Smooth muscle cell of the brain vasculature (primary cell): ENCODE data around the gene NFIA.

Experiments used
- DNase-seq: peaks from one replicate; pipeline ENCODE4 v3.0.0-alpha.2; 2012; ENCODE audit warnings: low read depth, low spot score

NFIA gene

GRCh38 chr1:61182049-61182448, 99.7 kb downstream of the NFIA start:
- DNase-seq, result peak; percentile 74

GRCh38 chr1:61182480-61182879, 100.1 kb downstream of the NFIA start:
- DNase-seq, result no peak

GRCh38 chr1:61183471-61184039, 101.2 kb downstream of the NFIA start:
- peak; percentile 46 for DNase-seq

- DNase-seq, result peak; percentile 88
Measured at GRCh38 chr1:61184040-61184713, 101.8 kb downstream of the NFIA start.

GRCh38 chr1:61184714-61185106, 102.3 kb downstream of the NFIA start:
- no peak for DNase-seq

- DNase-seq, result no peak
Measured at GRCh38 chr1:61186753-61187152, 104.4 kb downstream of the NFIA start.

DNA sequence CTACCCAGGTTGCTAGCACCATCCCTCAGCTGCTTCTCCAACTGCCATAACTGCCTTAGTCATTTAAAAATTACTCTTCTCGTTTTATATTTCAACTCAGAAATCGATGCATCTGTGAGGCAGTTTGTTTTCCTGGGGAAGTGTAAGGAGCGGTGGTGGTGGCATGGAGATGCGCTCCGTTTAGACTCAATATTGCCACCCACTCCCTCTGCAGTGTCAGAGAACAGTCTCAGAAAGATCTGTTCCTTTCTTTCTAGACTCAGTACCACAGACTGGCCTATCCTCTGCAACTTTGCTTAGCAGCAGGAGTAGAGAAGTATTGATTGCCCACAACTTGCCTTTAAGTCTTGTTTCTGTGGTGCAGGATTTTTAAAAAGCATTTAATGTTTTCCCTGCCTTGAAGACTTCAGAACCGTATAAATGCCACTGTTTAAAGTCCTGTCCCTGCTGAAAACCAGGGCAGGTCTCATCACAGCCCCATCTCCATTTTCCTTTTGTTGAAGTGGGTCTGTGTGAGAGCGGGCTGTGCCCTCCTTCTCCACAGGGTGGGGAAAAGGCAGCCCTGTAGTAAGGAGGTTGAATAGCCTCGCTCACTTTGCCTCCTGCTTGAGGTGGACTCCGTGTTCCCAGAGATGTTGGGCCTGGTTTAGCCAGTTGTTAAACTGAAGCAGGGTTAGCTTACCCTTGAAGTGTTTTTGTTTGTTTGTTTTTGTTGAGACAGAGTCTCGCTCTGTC, 105.2 kb downstream of the NFIA start:
- no peak for DNase-seq

DNA sequence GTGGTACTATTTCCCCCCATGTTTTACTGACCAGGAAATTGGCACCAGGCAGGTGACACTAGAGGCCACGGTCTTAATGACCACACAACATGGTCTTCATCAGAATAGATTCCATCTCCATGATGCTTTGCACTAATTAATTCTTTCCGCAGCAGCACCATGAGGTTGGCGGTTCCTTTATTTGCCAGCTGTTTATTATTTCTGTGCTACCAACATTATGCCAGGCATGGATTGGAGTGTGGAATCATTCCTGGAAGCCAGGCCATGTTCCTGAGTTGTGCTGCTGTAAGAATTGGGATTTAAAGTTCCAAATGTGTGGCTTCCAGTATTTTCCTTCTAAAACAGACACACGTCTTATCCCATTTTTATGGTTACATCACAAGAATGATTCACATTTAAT, 107.8 kb downstream of the NFIA start:
- DNase-seq, result no peak

- DNase-seq, result no peak
Measured at GRCh38 chr1:61190618-61191432, 108.5 kb downstream of the NFIA start.

DNA sequence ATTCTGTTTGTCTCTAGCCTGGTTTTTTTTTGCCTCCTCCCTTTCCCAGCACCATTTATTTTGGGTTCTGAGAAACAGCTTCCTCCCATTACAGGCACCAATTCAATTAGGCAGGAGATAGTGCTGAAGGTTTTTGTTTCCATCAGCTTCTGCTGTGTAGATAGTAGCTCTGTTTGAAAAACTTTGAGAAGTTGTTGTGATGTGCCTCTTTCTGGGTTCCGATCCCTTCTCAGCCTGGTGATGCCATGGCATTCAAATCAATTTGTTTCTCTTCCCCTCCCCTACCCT, 109.0 kb downstream of the NFIA start:
- DNase-seq, result no peak

DNA sequence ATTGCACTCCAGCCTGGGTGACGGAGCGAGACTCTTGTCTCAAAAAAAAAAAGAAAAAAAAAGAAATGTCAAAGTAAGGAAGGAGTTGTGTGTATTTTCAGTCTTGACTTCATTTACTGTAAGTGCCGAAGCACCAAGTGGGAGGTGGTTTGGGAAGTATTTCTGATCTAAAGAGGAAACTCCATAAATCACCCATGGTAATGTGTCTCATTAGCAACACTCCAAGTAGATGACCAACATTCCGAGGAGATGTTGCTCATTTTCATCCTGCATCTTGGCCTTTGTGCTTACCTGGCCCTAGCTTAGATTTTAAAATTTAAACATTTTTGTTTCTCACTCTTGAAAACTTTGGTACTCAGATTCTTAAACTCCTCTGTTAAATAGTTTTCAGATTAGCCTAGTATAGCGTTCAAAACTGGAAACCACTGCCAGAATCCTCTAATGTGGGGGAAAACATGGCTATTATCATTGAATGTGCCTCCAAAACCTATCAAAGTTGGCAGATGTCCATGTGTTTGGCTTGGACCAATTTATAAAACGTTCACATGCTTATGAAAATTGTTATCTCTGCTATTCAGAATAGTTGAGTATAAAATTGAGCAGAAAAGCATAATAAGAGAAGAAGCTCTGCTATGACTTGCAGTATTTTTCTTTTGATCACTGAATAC, 110.4 kb downstream of the NFIA start:
- no peak for DNase-seq

GRCh38 chr1:61193808-61194207, 111.4 kb downstream of the NFIA start:
- no peak for DNase-seq

DNA sequence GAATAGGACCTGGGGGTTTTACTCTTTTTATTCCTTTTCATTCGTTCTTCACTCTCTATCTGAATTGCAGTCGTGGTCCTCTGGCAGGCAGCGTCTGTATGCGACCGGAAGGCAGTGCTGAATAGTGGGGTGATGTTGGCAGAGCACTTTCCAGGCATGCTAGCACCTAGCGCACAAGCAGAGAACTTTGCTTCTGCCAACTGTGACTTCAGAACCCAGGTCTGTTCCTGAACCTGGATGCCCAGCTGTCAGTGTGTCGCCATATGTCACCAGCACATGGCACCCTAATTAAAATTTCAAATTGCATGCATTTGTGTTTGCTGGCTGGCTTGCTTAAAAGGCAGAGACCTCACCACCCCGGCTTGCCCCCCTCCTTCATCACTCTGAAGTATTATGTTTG, 116.2 kb downstream of the NFIA start:
- no peak for DNase-seq

DNA sequence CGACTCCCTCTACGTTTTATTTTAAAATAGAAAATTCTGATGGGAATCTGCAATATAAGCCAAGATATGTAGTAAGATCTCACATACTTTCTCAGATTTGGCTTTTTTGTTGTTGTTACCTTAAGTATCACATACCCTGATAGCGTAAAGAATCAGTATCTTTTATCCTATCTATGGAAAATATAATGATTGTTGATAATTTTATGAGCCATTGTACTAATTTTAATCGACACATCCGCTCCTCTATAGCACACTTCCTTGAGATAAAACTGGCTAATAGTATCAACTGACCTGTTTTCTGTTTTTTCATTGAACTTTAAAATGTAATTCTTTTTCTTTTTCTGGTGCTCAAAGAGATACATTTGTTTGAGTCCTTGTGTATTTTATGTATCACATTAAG, 118.7 kb downstream of the NFIA start:
- DNase-seq, result no peak

GRCh38 chr1:61202854-61203598, 120.7 kb downstream of the NFIA start:
- DNase-seq, result no peak

- no peak for DNase-seq
Measured at GRCh38 chr1:61204528-61204927, 122.2 kb downstream of the NFIA start.

- DNase-seq, result no peak
Measured at GRCh38 chr1:61207416-61207815, 125.1 kb downstream of the NFIA start.

DNA sequence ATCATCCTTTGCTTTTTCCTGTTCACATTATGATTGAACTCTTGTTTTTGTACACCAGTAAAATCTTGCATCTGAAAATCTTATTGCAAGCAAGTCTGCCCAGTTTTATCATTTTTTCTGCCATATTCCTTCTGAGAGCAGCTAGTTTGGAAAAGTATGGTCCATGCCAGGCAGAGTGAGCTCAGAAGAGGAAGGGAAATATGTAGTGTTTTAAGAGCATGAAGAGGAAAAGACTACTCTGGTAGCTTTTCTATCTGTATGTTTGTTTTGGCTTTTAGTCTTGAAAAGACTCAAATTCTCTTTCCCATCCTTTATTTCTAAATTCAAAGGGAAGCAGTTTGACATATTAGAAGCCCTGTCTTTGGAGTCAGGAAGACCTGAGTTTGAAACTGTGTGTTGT, 125.8 kb downstream of the NFIA start:
- no peak for DNase-seq

GRCh38 chr1:61208831-61209230, 126.5 kb downstream of the NFIA start:
- DNase-seq, result no peak

- DNase-seq, result no peak
Measured at GRCh38 chr1:61210435-61211154, 128.2 kb downstream of the NFIA start.
